EL (cell line): Measurements from ENCODE around the gene LSM14B.

Source experiments
- DNase-seq: peaks from one replicate; pipeline ENCODE4 v3.0.0-alpha.2; 2016

The LSM14B gene

GRCh38 chr20:62164879-62165761 lies 42.8 kb downstream of the LSM14B start:
- DNase-seq: no peak

GRCh38 chr20:62165762-62166399 lies 43.6 kb downstream of the LSM14B start:
- no peak for DNase-seq

GRCh38 chr20:62167474-62167873 lies 45.2 kb downstream of the LSM14B start:
- no peak for DNase-seq

GRCh38 chr20:62168061-62168460 lies 45.8 kb downstream of the LSM14B start:
- DNase-seq: no peak

- DNase-seq: no peak
Measured at GRCh38 chr20:62168890-62169435, 46.7 kb downstream of the LSM14B start.

GRCh38 chr20:62170536-62170935 lies 48.3 kb downstream of the LSM14B start:
- no peak for DNase-seq

- no peak for DNase-seq
Measured at GRCh38 chr20:62171245-62171644, 49.0 kb downstream of the LSM14B start.

GRCh38 chr20:62172666-62173065 lies 50.4 kb downstream of the LSM14B start:
- no peak for DNase-seq

- no peak for DNase-seq
Measured at GRCh38 chr20:62174021-62174804, 51.9 kb downstream of the LSM14B start.

- no peak for DNase-seq
Measured at GRCh38 chr20:62174870-62175624, 52.8 kb downstream of the LSM14B start.

GRCh38 chr20:62175711-62176110 lies 53.4 kb downstream of the LSM14B start:
- no peak for DNase-seq

- no peak for DNase-seq
Measured at GRCh38 chr20:62176866-62177265, 54.6 kb downstream of the LSM14B start.

GRCh38 chr20:62177307-62177706 lies 55.0 kb downstream of the LSM14B start:
- DNase-seq: no peak

GRCh38 chr20:62178316-62179161 lies 56.3 kb downstream of the LSM14B start:
- no peak for DNase-seq

GRCh38 chr20:62179162-62179504 lies 56.9 kb downstream of the LSM14B start:
- DNase-seq: no peak

- DNase-seq: no peak
Measured at GRCh38 chr20:62181808-62182207, 59.5 kb downstream of the LSM14B start.

GRCh38 chr20:62182469-62183425 lies 60.5 kb downstream of the LSM14B start, which contains the start of gene MTG2:
Gene MTG2 (plus strand): TSS chr20:62183028. CDS start chr20:62193421, 10,393 bp downstream.
- peak; percentile 96 for DNase-seq

- no peak for DNase-seq
Measured at GRCh38 chr20:62183426-62184142, 61.3 kb downstream of the LSM14B start.
